Measurements from ENCODE around the gene TADA2A.
"Not testable (repeated sequence)": the region's sequence is repeated elsewhere in the genome, so short reads cannot be mapped to it uniquely, and the experiment has no call there.

Gene TADA2A

GRCh38 chr17:37440424-37440823, 33.7 kb downstream of the TADA2A start:
- Histone ChIP-seq H3K27me3 (ENCODE audit: insufficient read depth, insufficient read length) (no peaks in the 10 kb centered on the region), H3K36me3 (ENCODE audit: insufficient read depth, insufficient read length, low read length) (peaks cover 52% of the 10 kb centered on the region), H3K4me1 (ENCODE audit: insufficient read depth, insufficient read length) (no peaks in the 10 kb centered on the region), H3K4me3 (ENCODE audit: insufficient read length, low read depth) (no peak overlapping the region), H3K9me3 (ENCODE audit: insufficient read depth, low read length) (no peaks in the 10 kb centered on the region), H3K9ac (ENCODE audit: insufficient read length, low read depth) (no peak overlapping the region)
- TF ChIP-seq YY1 (IDR thresholded peaks at IDR 0.05; ENCODE audit: insufficient read depth, insufficient read length), result no peak
- TF ChIP-seq ZNF274 (IDR thresholded peaks at IDR 0.05; ENCODE audit: low read depth, low read length), result no peak
- TF ChIP-seq SUZ12 (IDR thresholded peaks at IDR 0.05; ENCODE audit: extremely low read depth, insufficient read depth, insufficient read length), result no peak
- DNase-seq (ENCODE audit: low read depth, low spot score), result no peak

GRCh38 chr17:37441369-37442014, 34.8 kb downstream of the TADA2A start:
- H3K9me3 ChIP-seq (ENCODE audit: insufficient read depth, low read length); H3K27me3 ChIP-seq (ENCODE audit: insufficient read depth, insufficient read length); H3K4me1 ChIP-seq (ENCODE audit: insufficient read depth, insufficient read length); H3K4me3 ChIP-seq (ENCODE audit: insufficient read length, low read depth); DNase-seq (ENCODE audit: low read depth, low spot score); H3K9ac ChIP-seq (ENCODE audit: insufficient read length, low read depth): not testable (repeated sequence)
- peaks cover 52% of the 10 kb centered on the region for H3K36me3 ChIP-seq (ENCODE audit: insufficient read depth, insufficient read length, low read length)

DNA sequence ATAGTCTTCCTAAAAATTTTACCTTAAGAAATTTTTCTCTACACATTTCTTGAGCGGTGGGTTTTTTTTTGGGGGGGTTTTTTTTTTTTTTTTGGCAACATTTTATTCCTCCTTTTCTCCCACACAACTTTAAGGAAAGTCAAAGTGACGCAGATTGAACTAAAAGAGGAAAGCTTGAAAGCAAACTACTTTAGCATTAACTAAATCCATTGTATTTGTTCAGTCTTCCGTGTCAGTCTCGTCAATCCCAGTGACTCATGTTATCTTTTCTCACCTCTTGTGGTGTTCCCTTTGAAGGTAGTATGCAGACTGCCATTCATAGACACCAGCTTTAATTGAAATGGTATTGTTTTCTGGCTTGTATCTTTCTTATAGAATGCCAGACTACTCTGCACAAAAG, 39.3 kb downstream of the TADA2A start:
- H3K27me3 ChIP-seq (ENCODE audit: insufficient read depth, insufficient read length), result no peaks in the 10 kb centered on the region
- no peak overlapping the region for H3K4me3 ChIP-seq (ENCODE audit: insufficient read length, low read depth)
- peaks cover 39% of the 10 kb centered on the region for H3K36me3 ChIP-seq (ENCODE audit: insufficient read depth, insufficient read length, low read length)
- no peaks in the 10 kb centered on the region for H3K4me1 ChIP-seq (ENCODE audit: insufficient read depth, insufficient read length)
- no peak overlapping the region for H3K9ac ChIP-seq (ENCODE audit: insufficient read length, low read depth)
- TF ChIP-seq YY1 (IDR thresholded peaks at IDR 0.05; ENCODE audit: insufficient read depth, insufficient read length) (no peak), ZNF274 (IDR thresholded peaks at IDR 0.05; ENCODE audit: low read depth, low read length) (no peak), SUZ12 (IDR thresholded peaks at IDR 0.05; ENCODE audit: extremely low read depth, insufficient read depth, insufficient read length) (no peak)
- H3K9me3 ChIP-seq (ENCODE audit: insufficient read depth, low read length), result no peaks in the 10 kb centered on the region
- DNase-seq (ENCODE audit: low read depth, low spot score), result no peak

DNA sequence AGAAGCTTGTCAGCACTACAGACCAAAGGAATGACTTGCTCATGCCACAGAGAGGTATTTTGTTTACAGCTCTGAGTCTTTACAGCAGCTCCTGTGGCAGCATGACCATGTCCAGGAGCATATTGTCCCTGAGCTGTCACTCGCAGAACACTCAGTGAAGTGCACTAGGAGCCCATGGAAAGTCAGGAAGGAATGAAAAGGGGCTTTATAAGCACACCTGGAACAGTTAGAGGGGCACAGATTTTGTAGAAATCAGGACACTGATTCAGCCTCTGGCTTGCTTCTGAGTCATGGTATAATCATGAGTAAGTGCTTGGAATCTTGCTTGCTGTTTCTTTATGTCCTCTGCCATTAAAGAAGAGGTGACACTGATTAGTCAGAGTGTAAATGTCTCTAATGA, 41.0 kb downstream of the TADA2A start:
- TF ChIP-seq ZNF274 (IDR thresholded peaks at IDR 0.05; ENCODE audit: low read depth, low read length) (no peak), SUZ12 (IDR thresholded peaks at IDR 0.05; ENCODE audit: extremely low read depth, insufficient read depth, insufficient read length) (no peak), YY1 (IDR thresholded peaks at IDR 0.05; ENCODE audit: insufficient read depth, insufficient read length) (no peak)
- DNase-seq (ENCODE audit: low read depth, low spot score), result no peak
- peaks cover 26% of the 10 kb centered on the region for H3K36me3 ChIP-seq (ENCODE audit: insufficient read depth, insufficient read length, low read length)

GRCh38 chr17:37450112-37450511, 43.4 kb downstream of the TADA2A start:
- no peaks in the 10 kb centered on the region for H3K9me3 ChIP-seq (ENCODE audit: insufficient read depth, low read length)
- no peaks in the 10 kb centered on the region for H3K4me1 ChIP-seq (ENCODE audit: insufficient read depth, insufficient read length)
- H3K27me3 ChIP-seq (ENCODE audit: insufficient read depth, insufficient read length), result no peaks in the 10 kb centered on the region
- no peak overlapping the region for H3K4me3 ChIP-seq (ENCODE audit: insufficient read length, low read depth)
- no peak for DNase-seq (ENCODE audit: low read depth, low spot score)
- peaks cover 11% of the 10 kb centered on the region for H3K36me3 ChIP-seq (ENCODE audit: insufficient read depth, insufficient read length, low read length)
- no peak for TF ChIP-seq YY1 (IDR thresholded peaks at IDR 0.05; ENCODE audit: insufficient read depth, insufficient read length)
- no peak overlapping the region for H3K9ac ChIP-seq (ENCODE audit: insufficient read length, low read depth)

More for the DNA sequence above, 41.0 kb downstream of the TADA2A start:
- Histone ChIP-seq H3K27me3 (ENCODE audit: insufficient read depth, insufficient read length) (no peaks in the 10 kb centered on the region), H3K4me3 (ENCODE audit: insufficient read length, low read depth) (no peak overlapping the region), H3K9ac (ENCODE audit: insufficient read length, low read depth) (no peak overlapping the region), H3K9me3 (ENCODE audit: insufficient read depth, low read length) (no peaks in the 10 kb centered on the region), H3K4me1 (ENCODE audit: insufficient read depth, insufficient read length) (no peaks in the 10 kb centered on the region)

DNA sequence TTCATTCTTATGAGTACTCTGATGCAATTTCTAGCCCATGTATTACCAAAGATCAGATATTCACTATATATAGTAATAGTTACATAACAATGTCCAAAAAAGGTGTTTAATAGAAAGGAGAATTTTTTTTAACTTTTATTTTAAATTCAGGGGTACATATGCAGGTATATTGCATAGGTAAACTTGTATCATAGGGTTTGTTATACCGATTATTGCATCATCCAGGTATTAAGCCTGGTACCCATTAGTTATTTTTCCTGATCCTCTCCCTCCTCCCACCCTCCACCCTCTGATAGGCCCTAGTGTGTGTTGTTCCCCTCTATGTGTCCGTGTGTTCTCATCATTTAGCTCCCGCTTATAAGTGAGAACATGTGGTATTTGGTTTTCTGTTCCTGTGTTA, 51.1 kb downstream of the TADA2A start:
- H3K27me3 ChIP-seq (ENCODE audit: insufficient read depth, insufficient read length); H3K9me3 ChIP-seq (ENCODE audit: insufficient read depth, low read length); DNase-seq (ENCODE audit: low read depth, low spot score); H3K9ac ChIP-seq (ENCODE audit: insufficient read length, low read depth); H3K4me3 ChIP-seq (ENCODE audit: insufficient read length, low read depth); H3K4me1 ChIP-seq (ENCODE audit: insufficient read depth, insufficient read length): not testable (repeated sequence)
- H3K36me3 ChIP-seq (ENCODE audit: insufficient read depth, insufficient read length, low read length), result peaks cover 18% of the 10 kb centered on the region

DNA sequence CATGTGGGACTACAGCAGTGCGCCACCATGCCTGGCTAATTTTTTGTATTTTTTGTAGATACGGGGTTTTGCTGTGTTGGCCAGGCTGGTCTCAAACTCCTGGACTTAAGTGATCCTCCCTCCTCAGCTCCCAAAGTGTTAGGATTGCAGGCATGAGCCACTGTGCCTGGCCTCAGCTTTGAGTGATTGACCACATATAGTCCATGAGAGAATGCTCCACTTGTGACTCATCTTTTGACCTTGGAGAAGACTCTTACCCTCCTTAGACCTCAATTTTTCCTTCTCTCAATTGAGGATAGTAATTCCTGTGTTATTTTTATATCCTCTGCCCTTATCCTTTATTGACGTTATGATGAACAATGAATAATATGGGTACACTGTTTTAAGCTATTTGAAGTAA, 52.1 kb downstream of the TADA2A start:
- Histone ChIP-seq H3K4me1 (ENCODE audit: insufficient read depth, insufficient read length) (no peaks in the 10 kb centered on the region), H3K4me3 (ENCODE audit: insufficient read length, low read depth) (no peak overlapping the region), H3K9me3 (ENCODE audit: insufficient read depth, low read length) (no peaks in the 10 kb centered on the region), H3K36me3 (ENCODE audit: insufficient read depth, insufficient read length, low read length) (peaks cover 20% of the 10 kb centered on the region), H3K27me3 (ENCODE audit: insufficient read depth, insufficient read length) (no peaks in the 10 kb centered on the region), H3K9ac (ENCODE audit: insufficient read length, low read depth) (no peak overlapping the region)
- DNase-seq (ENCODE audit: low read depth, low spot score), result no peak
- TF ChIP-seq SUZ12 (IDR thresholded peaks at IDR 0.05; ENCODE audit: extremely low read depth, insufficient read depth, insufficient read length), result no peak
- TF ChIP-seq ZNF274 (IDR thresholded peaks at IDR 0.05; ENCODE audit: low read depth, low read length), result no peak
- no peak for TF ChIP-seq YY1 (IDR thresholded peaks at IDR 0.05; ENCODE audit: insufficient read depth, insufficient read length)

DNA sequence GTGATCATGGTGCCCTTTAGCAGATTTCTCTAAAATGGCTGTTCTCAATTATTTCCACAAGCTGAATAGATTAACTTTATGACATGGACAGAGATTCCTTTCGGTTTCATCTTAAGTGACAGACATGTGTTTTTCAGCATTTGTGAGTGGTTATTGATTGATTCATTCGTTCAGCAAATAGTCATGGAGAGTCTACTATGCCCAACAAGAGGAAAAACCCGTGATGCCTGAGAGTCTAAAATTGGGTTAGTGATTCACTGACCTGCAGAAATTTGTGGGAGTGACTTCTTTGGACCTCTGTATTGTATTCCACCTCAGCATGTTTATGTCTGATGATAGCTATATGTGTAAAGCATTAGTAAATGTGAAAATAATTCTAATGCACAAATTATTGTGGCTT, 55.0 kb downstream of the TADA2A start:
- no peak overlapping the region for H3K4me3 ChIP-seq (ENCODE audit: insufficient read length, low read depth)
- H3K9ac ChIP-seq (ENCODE audit: insufficient read length, low read depth), result no peak overlapping the region
- no peak for DNase-seq (ENCODE audit: low read depth, low spot score)
- no peaks in the 10 kb centered on the region for H3K27me3 ChIP-seq (ENCODE audit: insufficient read depth, insufficient read length)
- H3K9me3 ChIP-seq (ENCODE audit: insufficient read depth, low read length), result no peaks in the 10 kb centered on the region
- H3K36me3 ChIP-seq (ENCODE audit: insufficient read depth, insufficient read length, low read length), result peaks cover 38% of the 10 kb centered on the region
- TF ChIP-seq SUZ12 (IDR thresholded peaks at IDR 0.05; ENCODE audit: extremely low read depth, insufficient read depth, insufficient read length) (no peak), YY1 (IDR thresholded peaks at IDR 0.05; ENCODE audit: insufficient read depth, insufficient read length) (no peak), ZNF274 (IDR thresholded peaks at IDR 0.05; ENCODE audit: low read depth, low read length) (no peak)
- H3K4me1 ChIP-seq (ENCODE audit: insufficient read depth, insufficient read length), result no peaks in the 10 kb centered on the region

Data from NT2/D1 (cell line).